HepG2 (cell line): ENCODE measurements around the gene KIAA1958. TPM values are rescaled to one million over a fixed set of nuclear protein-coding genes. Genes with fewer than 3 reads are reported as not detected.

Source experiments
- ATAC-seq: fragments of 200-7000 bp; cut with Tn5 transposase; 3 replicates; pipeline ENCODE4 v1.9.1; 2020; ENCODE audit warnings: mild to moderate bottlenecking, moderate library complexity
- BruUV-seq: library from RNA; stranded (reverse); fragments of 400-500 nt; replicated peaks from 2 replicates; lab custom pipeline; 2021; lab: Mats Ljungman, UMichigan
- CTCF ChIA-PET: fragments of 300-600 bp; formaldehyde crosslinking; extraction: SDS; loops from one replicate; lab custom pipeline; 2021; ENCODE audit warnings: low total read pairs, inconsistent platforms, low intra/inter-chr PET ratio; lab: Yijun Ruan, JAX
- POLR2A ChIA-PET: fragments of 350-600 bp; sonication (Branson Sonifier 250); formaldehyde crosslinking; loops from one replicate; lab custom pipeline; 2020; ENCODE audit warnings: antibody characterized with exemption, inconsistent platforms; lab: Yijun Ruan, JAX
- DNase-seq: peaks from one replicate; pipeline ENCODE4 v3.0.0-alpha.2; 2015; ENCODE audit warnings: low spot score
- FAIRE-seq: peaks from 3 replicates; lab custom pipeline; 2011; peaks lifted over from hg19 to GRCh38; lab: Jason Lieb, UNC
- H2AFZ ChIP-seq: one replicate; pipeline ENCODE4 v1.6.1; 2011; ENCODE audit warnings: low read length, inconsistent platforms
- H3K27ac ChIP-seq: fragments of 300-600 bp; 3 replicates; pipeline ENCODE4 v1.8.0; 2011; ENCODE audit warnings: mixed run types, mild to moderate bottlenecking, mixed read lengths, low read length, inconsistent platforms; ENCODE audit not compliant: insufficient read depth; ENCODE audit errors: extremely low read length
- H3K27me3 ChIP-seq, 2 experiments: fragments of 200-600 bp in 1 of 2; 2 replicates in 1 of 2; 3 replicates in 1 of 2; pipeline versions ENCODE4 v1.6.0 to v1.8.0; 2011; ENCODE audit warnings: low read length in 2 of 2, mild to moderate bottlenecking in 2 of 2, moderate library complexity in 2 of 2, inconsistent platforms in 1 of 2; ENCODE audit not compliant: insufficient read depth in 2 of 2, control insufficient read depth in 1 of 2
- H3K36me3 ChIP-seq, 2 experiments: fragments of 200-600 bp in 1 of 2; replicated peaks in 1 of 2; 2 replicates in 1 of 2; 3 replicates in 1 of 2; pipeline versions ENCODE4 v1.5.1 to v1.8.0; 2011; ENCODE audit warnings: low read length in 2 of 2, inconsistent platforms in 1 of 2; ENCODE audit not compliant: insufficient read depth in 2 of 2, control insufficient read depth in 1 of 2
- H3K4me1 ChIP-seq: 2 replicates; pipeline ENCODE4 v1.5.1; 2012; ENCODE audit warnings: low read length, inconsistent platforms; ENCODE audit not compliant: insufficient read depth
- H3K4me2 ChIP-seq: 2 replicates; pipeline ENCODE4 v1.6.0; 2011; ENCODE audit warnings: low read depth, low read length, inconsistent platforms
- H3K4me3 ChIP-seq, 3 experiments: fragments of 200-600 bp in 1 of 3; sonication (generic), shearing (Covaris generic) in 1 of 3; replicated peaks in 1 of 3; 2 replicates each; pipeline ENCODE4 v1.5.1; 2011 to 2016; ENCODE audit warnings: low read length in 3 of 3, inconsistent platforms in 2 of 3, low read depth in 2 of 3, mild to moderate bottlenecking in 2 of 3, control low read depth in 1 of 3, mixed read lengths in 1 of 3; ENCODE audit not compliant: insufficient read depth in 1 of 3
- H3K79me2 ChIP-seq: one replicate; pipeline ENCODE4 v1.6.1; 2011; ENCODE audit warnings: low read length, inconsistent platforms; ENCODE audit not compliant: insufficient read depth
- H3K9ac ChIP-seq: 2 replicates; pipeline ENCODE4 v1.6.0; 2011; ENCODE audit warnings: mild to moderate bottlenecking, low read depth, low read length, inconsistent platforms; ENCODE audit not compliant: insufficient read depth
- H3K9me3 ChIP-seq: 2 replicates; pipeline ENCODE4 v1.5.1; 2012; ENCODE audit warnings: mild to moderate bottlenecking, low read length
- H4K20me1 ChIP-seq: 2 replicates; pipeline ENCODE4 v1.6.0; 2011; ENCODE audit warnings: inconsistent platforms, mild to moderate bottlenecking, low read length, moderate library complexity; ENCODE audit not compliant: insufficient read depth
- ARID3A ChIP-seq: IDR thresholded peaks from 2 replicates; pipeline ENCODE4 v1.6.1; 2012; ENCODE audit warnings: low read depth, low read length, improper control_type of control experiment
- CEBPB ChIP-seq: IDR thresholded peaks from 2 replicates; pipeline ENCODE4 v1.6.1; 2011; ENCODE audit warnings: low read depth, low read length, improper control_type of control experiment, borderline replicate concordance
- CENPBD1 ChIP-seq: sonication (generic); formaldehyde crosslinking; IDR thresholded peaks from 2 replicates; pipeline ENCODE4 v1.8.0; 2022; ENCODE audit warnings: missing genetic modification reagents, low read depth, mild to moderate bottlenecking, borderline replicate concordance
- CREB1 ChIP-seq, 2 experiments: fragments of 450-650 bp in 1 of 2; IDR thresholded peaks; 2 replicates each; pipeline ENCODE4 v1.6.1; 2016 to 2017; ENCODE audit warnings: control low read depth in 1 of 2, mild to moderate bottlenecking in 1 of 2, missing compliant biosample characterization in 1 of 2, missing genetic modification characterization in 1 of 2
- ELF1 ChIP-seq: sonication (generic); formaldehyde crosslinking; IDR thresholded peaks from 2 replicates; pipeline ENCODE4 v1.4.0; 2020; ENCODE audit warnings: missing genetic modification reagents
- ELF3 ChIP-seq: IDR thresholded peaks from 2 replicates; pipeline ENCODE4 v1.6.1; 2016; ENCODE audit warnings: missing genetic modification reagents, missing compliant biosample characterization
- GATAD2A ChIP-seq: IDR thresholded peaks from 2 replicates; pipeline ENCODE4 v1.6.1; 2016
- KDM5B ChIP-seq: sonication (generic); formaldehyde crosslinking; IDR thresholded peaks from 2 replicates; pipeline ENCODE4 v1.4.0; 2020; ENCODE audit warnings: missing genetic modification reagents, mild to moderate bottlenecking, borderline replicate concordance
- MAFF ChIP-seq: IDR thresholded peaks from 2 replicates; pipeline ENCODE4 v1.6.1; 2011; ENCODE audit warnings: low read depth, low read length, improper control_type of control experiment
- MAFK ChIP-seq, 2 experiments: IDR thresholded peaks in 1 of 2; conservative IDR thresholded peaks in 1 of 2; 2 replicates each; pipeline ENCODE4 v1.6.1; 2011; ENCODE audit warnings: improper control_type of control experiment in 2 of 2, low read length in 2 of 2
- NCOR1 ChIP-seq: fragments of 200-600 bp; sonication (generic); IDR thresholded peaks from 2 replicates; pipeline ENCODE4 v1.7.0; 2017; ENCODE audit warnings: antibody characterized with exemption, low read length, borderline replicate concordance
- ZMYM3 ChIP-seq: sonication (generic); formaldehyde crosslinking; IDR thresholded peaks from 2 replicates; pipeline ENCODE4 v1.5.1; 2020; ENCODE audit warnings: mild to moderate bottlenecking, missing genetic modification reagents
- WGBS: methylation state at CpG from one replicate; pipeline ENCODE4 v1.1.6; 2017; ENCODE audit warnings: low lambda C conversion rate; 5-methylcytosine and 5-hydroxymethylcytosine counted together
- in situ Hi-C: cut with HindIII; loops from 2 replicates; pipeline ENCODE4 v1.10.0; 2017; ENCODE audit warnings: low pct_unique_long_range_greater_than_20kb; ENCODE audit not compliant: extremely low pct_ligation_motif_present
- intact Hi-C: fragments of 100-400 bp; cut with micrococcal nuclease; formaldehyde crosslinking; loops from one replicate; pipeline ENCODE4 v1.10.0; 2022; ENCODE audit not compliant: unreplicated experiment
- polyA plus RNA-seq, 8 experiments: library from polyadenylated mRNA; depleted of rRNA in 3 of 8; stranded (reverse) in 7 of 8; unstranded in 1 of 8; fragments of >200 nt; fragmentation: Illumina TruSeq in 4 of 8; extraction: Trizol in 4 of 8; gene quantifications; 2 replicates each; pipeline versions ENCODE4 v1.2.1 to v1.2.3, GENCODE V29; 2011 to 2016; ENCODE audit warnings: low read depth in 4 of 8, missing spikeins in 1 of 8, mixed read lengths in 1 of 8; ENCODE audit not compliant: insufficient read depth in 1 of 8
- total RNA-seq, 5 experiments: library from RNA; depleted of rRNA; stranded (reverse); fragments of >200 nt; fragmentation: Illumina TruSeq; extraction: Trizol; gene quantifications; 2 replicates each; pipeline ENCODE4 v1.2.3, GENCODE V29; 2016; ENCODE audit warnings: low read depth in 1 of 5
- TF ChIP-seq, protein P1 (sequence below): sonication (generic); formaldehyde crosslinking; IDR thresholded peaks from 2 replicates; pipeline ENCODE4 v1.5.1; 2020; ENCODE audit warnings: missing genetic modification reagents, mild to moderate bottlenecking, borderline replicate concordance

KIAA1958 gene
- total and polyA plus RNA-seq, 2 of the 13 experiments (the other 11 are each of a cell fraction or from before 2014, with no cell fraction given) = 8.5 to 10.3 TPM

- Histone ChIP-seq H3K27ac (no peak overlapping the region), H3K4me1 (peaks cover 38% of the 10 kb centered on the region), H3K9me3 (no peaks in the 10 kb centered on the region), H3K4me3 (no peak overlapping the region), H3K79me2 (peaks cover 30% of the 10 kb centered on the region), H3K27me3 (no peaks in the 10 kb centered on the region), H3K4me2 (no peak overlapping the region), H3K9ac (no peak overlapping the region), H3K36me3 (peaks cover 13 to 21% of the 10 kb centered on the region in 2 experiments; a peak in 4 of 5 replicates), H2AFZ (no peak overlapping the region), H4K20me1 (peaks cover 27% of the 10 kb centered on the region)
- CTCF ChIA-PET = no interaction called here
- intact Hi-C loops (no loop called here), in situ Hi-C loops (no loop called here)
- TF ChIP-seq, protein P1, sequence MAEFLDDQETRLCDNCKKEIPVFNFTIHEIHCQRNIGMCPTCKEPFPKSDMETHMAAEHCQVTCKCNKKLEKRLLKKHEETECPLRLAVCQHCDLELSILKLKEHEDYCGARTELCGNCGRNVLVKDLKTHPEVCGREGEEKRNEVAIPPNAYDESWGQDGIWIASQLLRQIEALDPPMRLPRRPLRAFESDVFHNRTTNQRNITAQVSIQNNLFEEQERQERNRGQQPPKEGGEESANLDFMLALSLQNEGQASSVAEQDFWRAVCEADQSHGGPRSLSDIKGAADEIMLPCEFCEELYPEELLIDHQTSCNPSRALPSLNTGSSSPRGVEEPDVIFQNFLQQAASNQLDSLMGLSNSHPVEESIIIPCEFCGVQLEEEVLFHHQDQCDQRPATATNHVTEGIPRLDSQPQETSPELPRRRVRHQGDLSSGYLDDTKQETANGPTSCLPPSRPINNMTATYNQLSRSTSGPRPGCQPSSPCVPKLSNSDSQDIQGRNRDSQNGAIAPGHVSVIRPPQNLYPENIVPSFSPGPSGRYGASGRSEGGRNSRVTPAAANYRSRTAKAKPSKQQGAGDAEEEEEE (CRISPR knock-in tag) = no peak
- TF ChIP-seq MAFK (conservative IDR thresholded peaks at IDR 0.05 in 1 of 2, IDR thresholded peaks at IDR 0.05 in 1 of 2; ENCODE audit: low read length in 2 of 2) = peak; percentile 59 to 67
- TF ChIP-seq MAFF = peak; percentile 34; the same call in 1 of the 2 replicates
- no TSS peak for BruUV-seq
- 99% methylated on average over 8 of the region's 8 CpGs for WGBS
- no peak for FAIRE-seq
- POLR2A ChIA-PET = no interaction called here
- DNase-seq = no peak
- ATAC-seq = no peak
Observed at GRCh38 chr9:112575107-112575506, 88.5 kb downstream of the KIAA1958 start.

DNA sequence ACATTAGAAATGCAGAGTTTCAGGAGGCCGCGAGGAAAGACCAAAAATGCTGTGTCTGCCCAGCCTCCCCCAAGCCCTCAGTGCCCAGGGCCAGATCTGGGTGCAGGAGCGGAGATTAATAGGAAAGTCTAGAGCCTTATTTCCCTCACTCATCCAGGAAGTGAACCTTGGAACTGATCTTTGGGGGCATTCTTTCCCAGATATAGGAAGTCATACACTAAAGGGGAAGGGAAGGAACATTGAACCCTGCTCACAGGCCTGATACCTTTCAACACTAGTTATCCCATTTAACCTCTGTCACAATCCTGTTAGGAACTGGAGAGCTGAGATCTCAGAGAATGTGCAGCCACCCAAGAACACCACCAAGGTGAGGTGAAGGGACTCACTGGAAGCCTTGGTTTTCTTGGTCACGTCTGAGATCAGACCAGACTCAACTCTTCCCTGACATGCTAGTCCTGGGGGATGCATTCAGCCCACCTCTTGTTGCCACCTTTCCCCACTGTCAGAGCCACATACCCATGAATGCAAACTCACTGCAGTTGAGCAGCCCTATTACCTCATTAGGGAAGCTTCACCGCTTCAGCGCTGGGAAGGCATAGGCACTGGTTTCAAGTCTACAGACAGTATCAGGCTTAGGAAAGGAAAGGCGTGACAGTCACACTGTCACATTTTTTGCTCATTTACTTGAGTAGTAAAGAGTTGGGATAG is 95.0 kb downstream of the KIAA1958 start:
- peaks cover 51% of the 10 kb centered on the region for H3K4me1 ChIP-seq
- 78% methylated on average over 7 of the region's 7 CpGs for WGBS
- CTCF ChIA-PET = no interaction called here
- no peak overlapping the region for H2AFZ ChIP-seq
- intact Hi-C loops (no loop called here), in situ Hi-C loops (no loop called here)
- H3K9ac ChIP-seq = no peak overlapping the region
- peaks cover 3% of the 10 kb centered on the region for H4K20me1 ChIP-seq
- POLR2A ChIA-PET = interaction anchor here (1.8 kb wide), 2 partner anchors 11 to 95 kb away, joined by 4 to 5 read pairs; partner anchors contain the start of gene KIAA1958
- no peak overlapping the region for H3K4me3 ChIP-seq
- no TSS peak for BruUV-seq
- FAIRE-seq = peak; percentile 44
- H3K4me2 ChIP-seq = peak overlapping the region; percentile 49
- DNase-seq = peak; percentile 78
- no peaks in the 10 kb centered on the region for H3K9me3 ChIP-seq
- ATAC-seq = peak; percentile 96
- H3K36me3 ChIP-seq = peaks cover 2% of the 10 kb centered on the region in 2 experiments; a peak in 2 of 5 replicates
- peaks cover 12% of the 10 kb centered on the region for H3K79me2 ChIP-seq
- H3K27me3 ChIP-seq = no peaks in the 10 kb centered on the region
- peak overlapping the region; percentile 69 for H3K27ac ChIP-seq
- TF ChIP-seq CENPBD1 (no peak), NCOR1 (peak; percentile 79; the same call in 1 of the 2 replicates), GATAD2A (0 out of 2 replicates have a peak, but pooled peaks have one; percentile 24), CEBPB (peak; percentile 56), ZMYM3 (0 out of 2 replicates have a peak, but pooled peaks have one; percentile 44), ARID3A (0 out of 2 replicates have a peak, but pooled peaks have one; percentile 28), KDM5B (CRISPR knock-in tag) (no peak), ELF1 (CRISPR knock-in tag) (peak; percentile 41; the same call in 1 of the 2 replicates), CREB1 (IDR thresholded peaks at IDR 0.05) (no peak), CREB1 (CRISPR knock-in tag; IDR thresholded peaks at IDR 0.05) (no peak), ELF3 (CRISPR knock-in tag) (peak; percentile 65; the same call in 1 of the 2 replicates)
